ENCODE data around the gene TRIM29.

TRIM29 gene

GRCh38 chr11:120065176-120065575 is 72.7 kb downstream of the TRIM29 start:
- no peak for TF ChIP-seq TCF12 (IDR thresholded peaks at IDR 0.05; ENCODE audit: low read depth)
- no peak for TF ChIP-seq REST (IDR thresholded peaks at IDR 0.05; ENCODE audit: low read depth)
- TF ChIP-seq YY1 (IDR thresholded peaks at IDR 0.05; ENCODE audit: low read depth) = no peak
- TF ChIP-seq CEBPB (IDR thresholded peaks at IDR 0.05) = no peak

- TF ChIP-seq NFIC (IDR thresholded peaks at IDR 0.05) (no peak), EGR1 (IDR thresholded peaks at IDR 0.05) (no peak), YY1 (IDR thresholded peaks at IDR 0.05; ENCODE audit: low read depth) (no peak), ZBTB7A (IDR thresholded peaks at IDR 0.05; ENCODE audit: low read depth) (no peak), MAX (IDR thresholded peaks at IDR 0.05) (no peak), RAD21 (IDR thresholded peaks at IDR 0.05; ENCODE audit: low read depth) (no peak), REST (IDR thresholded peaks at IDR 0.05; ENCODE audit: low read depth) (no peak), CEBPB (IDR thresholded peaks at IDR 0.05) (no peak), FOXM1 (IDR thresholded peaks at IDR 0.05; ENCODE audit: borderline replicate concordance, low read depth) (no peak)
These were observed 73.6 kb downstream of the TRIM29 start for GRCh38 chr11:120064341-120064740.

- TF ChIP-seq TAF1 (IDR thresholded peaks at IDR 0.05; ENCODE audit: low read depth) (no peak), TEAD4 (IDR thresholded peaks at IDR 0.05) (no peak), TCF12 (IDR thresholded peaks at IDR 0.05; ENCODE audit: low read depth) (no peak), RAD21 (IDR thresholded peaks at IDR 0.05; ENCODE audit: low read depth) (no peak), YY1 (IDR thresholded peaks at IDR 0.05; ENCODE audit: low read depth) (no peak), USF1 (IDR thresholded peaks at IDR 0.05) (no peak), ZBTB7A (IDR thresholded peaks at IDR 0.05; ENCODE audit: low read depth) (no peak), CREB1 (IDR thresholded peaks at IDR 0.05; ENCODE audit: low read depth) (no peak), CEBPB (IDR thresholded peaks at IDR 0.05) (no peak), MAX (IDR thresholded peaks at IDR 0.05) (no peak), EGR1 (IDR thresholded peaks at IDR 0.05) (no peak), NFIC (IDR thresholded peaks at IDR 0.05) (no peak), EP300 (IDR thresholded peaks at IDR 0.05; ENCODE audit: borderline replicate concordance) (no peak), REST (IDR thresholded peaks at IDR 0.05; ENCODE audit: low read depth) (no peak), FOXM1 (IDR thresholded peaks at IDR 0.05; ENCODE audit: borderline replicate concordance, low read depth) (no peak)
These were observed 74.1 kb downstream of the TRIM29 start for GRCh38 chr11:120063686-120064340.

GRCh38 chr11:120062561-120062930 is 75.4 kb downstream of the TRIM29 start:
- no peak for TF ChIP-seq REST (IDR thresholded peaks at IDR 0.05; ENCODE audit: low read depth)

All from Ishikawa (cell line).